Esophagus squamous epithelium (tissue), 5 donors: ENCODE results near the gene ZC3H18. TPM values are rescaled to one million over a fixed set of nuclear protein-coding genes. Genes with fewer than 3 reads are reported as not detected.

Source experiments
- DNase-seq: peaks from one replicate; lab custom pipeline; 2025; lab: John Stamatoyannopoulos, UW
- H3K27ac ChIP-seq, 4 donors: fragments of 200-600 bp; sonication (generic); one replicate each; pipeline ENCODE4 v1.5.1; 2016 to 2019; ENCODE audit warnings: mild to moderate bottlenecking in 1 of 4
- H3K27me3 ChIP-seq, 4 donors: fragments of 200-600 bp; sonication (generic); 1 replicate in 3 of 4; 2 replicates in 1 of 4; pipeline versions ENCODE4 v1.5.1 to v1.6.0; 2017 to 2021; ENCODE audit warnings: antibody characterized with exemption in 1 of 4
- H3K36me3 ChIP-seq, 3 donors: fragments of 200-600 bp; sonication (generic); one replicate each; pipeline ENCODE4 v1.5.1; 2016 to 2019
- H3K4me1 ChIP-seq, 3 donors: fragments of 200-600 bp; sonication (generic); one replicate each; pipeline ENCODE4 v1.5.1; 2017 to 2019
- H3K4me3 ChIP-seq, 4 donors: fragments of 200-600 bp; sonication (generic); 1 replicate in 3 of 4; 2 replicates in 1 of 4; pipeline ENCODE4 v1.5.1; 2016 to 2019; ENCODE audit warnings: mild to moderate bottlenecking in 2 of 4, moderate library complexity in 1 of 4
- H3K9me3 ChIP-seq, 3 donors: fragments of 200-600 bp; sonication (generic); one replicate each; pipeline ENCODE4 v1.5.1; 2016 to 2019
- CTCF ChIP-seq, 6 experiments: fragments of 450-650 bp in 4 of 6; fragments of 200-600 bp in 2 of 6; sonication (generic) in 2 of 6; IDR thresholded peaks; one replicate each; pipeline ENCODE4 v1.5.1; 2016 to 2019; ENCODE audit warnings: antibody characterized with exemption in 6 of 6, mild to moderate bottlenecking in 4 of 6, moderate library complexity in 4 of 6
- POLR2A ChIP-seq, 4 donors: fragments of 450-650 bp; IDR thresholded peaks; one replicate each; pipeline ENCODE4 v1.6.1; 2017; ENCODE audit warnings: antibody characterized with exemption in 4 of 4, mild to moderate bottlenecking in 4 of 4, moderate library complexity in 3 of 4
- WGBS, 2 donors: methylation state at CpG; one replicate each; pipeline ENCODE4 v1.1.5; 2018; 5-methylcytosine and 5-hydroxymethylcytosine counted together
- intact Hi-C: fragments of 100-400 bp; cut with DNase I; formaldehyde crosslinking; loops from one replicate; pipeline ENCODE4 v1.15.0; 2022
- total RNA-seq, 4 donors: library from RNA; depleted of rRNA; stranded (reverse); fragments of >200 nt; gene quantifications; one replicate each; pipeline ENCODE4 v1.1.0, GENCODE V29; 2016
- donor health status: DM: yes; HTN: yes; CAD: no.

The ZC3H18 gene
- total RNA-seq, 4 donors from 2014 or later: 15.4 to 27.3 (median 17.5) TPM

GRCh38 chr16:88552815-88553214 is 17.4 kb upstream of the ZC3H18 start:
- no peaks in the 10 kb centered on the region for H3K36me3 ChIP-seq
- intact Hi-C loops: no loop called here
- H3K4me1 ChIP-seq: peaks cover 0 to 5% (median 4%) of the 10 kb centered on the region in 3 donors
- H3K4me3 ChIP-seq: no peak overlapping the region
- WGBS, 2 donors: 70% methylated on average over 9 of the region's 13 CpGs; no CpG with 5 or more reads in 1 of the 2 donors
- DNase-seq: no peak
- peaks cover 0 to 66% (median 0%) of the 10 kb centered on the region in 4 donors for H3K27me3 ChIP-seq
- H3K9me3 ChIP-seq: no peaks in the 10 kb centered on the region
- TF ChIP-seq POLR2A (IDR thresholded peaks at IDR 0.05) (no peak), CTCF (IDR thresholded peaks at IDR 0.05) (no peak)
- H3K27ac ChIP-seq: no peak overlapping the region

GRCh38 chr16:88553739-88554138 is 16.5 kb upstream of the ZC3H18 start:
- intact Hi-C loops: no loop called here
- WGBS, 2 donors: 80 to 82% methylated on average over 14 to 15 of the region's 16 CpGs

GRCh38 chr16:88554711-88555264 is 15.4 kb upstream of the ZC3H18 start:
- WGBS, 2 donors: 57 to 69% methylated on average over 5 to 10 of the region's 15 CpGs
- intact Hi-C loops: no loop called here
- Histone ChIP-seq H3K27me3 (peaks cover 0 to 61% (median 0%) of the 10 kb centered on the region in 4 donors), H3K4me1 (peaks cover 0 to 11% (median 4%) of the 10 kb centered on the region in 3 donors), H3K36me3 (no peaks in the 10 kb centered on the region), H3K4me3 (no peak overlapping the region), H3K9me3 (no peaks in the 10 kb centered on the region), H3K27ac (no peak overlapping the region)
- TF ChIP-seq POLR2A (IDR thresholded peaks at IDR 0.05): no peak
- no peak for TF ChIP-seq CTCF (IDR thresholded peaks at IDR 0.05)
- no peak for DNase-seq

More at GRCh38 chr16:88553739-88554138, 16.5 kb upstream of the ZC3H18 start:
- no peak overlapping the region for H3K4me3 ChIP-seq
- H3K9me3 ChIP-seq: no peaks in the 10 kb centered on the region
- no peak for TF ChIP-seq POLR2A (IDR thresholded peaks at IDR 0.05)
- no peak overlapping the region for H3K27ac ChIP-seq
- H3K4me1 ChIP-seq: peaks cover 0 to 6% (median 4%) of the 10 kb centered on the region in 3 donors
- no peaks in the 10 kb centered on the region for H3K36me3 ChIP-seq
- peaks cover 0 to 65% (median 0%) of the 10 kb centered on the region in 4 donors for H3K27me3 ChIP-seq
- no peak for DNase-seq

GRCh38 chr16:88556294-88556988 is 13.8 kb upstream of the ZC3H18 start:
- peaks cover 0 to 6% (median 0%) of the 10 kb centered on the region in 3 donors for H3K4me1 ChIP-seq
- no peaks in the 10 kb centered on the region for H3K36me3 ChIP-seq
- WGBS, 2 donors: 70 to 79% methylated on average over 9 to 10 of the region's 15 CpGs
- intact Hi-C loops: no loop called here
- no peak overlapping the region for H3K27ac ChIP-seq
- H3K9me3 ChIP-seq: no peaks in the 10 kb centered on the region
- no peak overlapping the region for H3K4me3 ChIP-seq
- H3K27me3 ChIP-seq: peaks cover 0 to 70% (median 0%) of the 10 kb centered on the region in 4 donors
- no peak for DNase-seq
- TF ChIP-seq POLR2A (IDR thresholded peaks at IDR 0.05): no peak
- no peak for TF ChIP-seq CTCF (IDR thresholded peaks at IDR 0.05)

GRCh38 chr16:88558457-88559442 is 11.5 kb upstream of the ZC3H18 start:
- DNase-seq: no peak
- Histone ChIP-seq H3K27me3 (peaks cover 0 to 60% (median 0%) of the 10 kb centered on the region in 4 donors), H3K4me1 (peaks cover 0 to 15% (median 5%) of the 10 kb centered on the region in 3 donors), H3K9me3 (no peaks in the 10 kb centered on the region), H3K36me3 (no peaks in the 10 kb centered on the region), H3K27ac (no peak overlapping the region), H3K4me3 (no peak overlapping the region)
- 25 to 38% methylated on average over 11 to 19 of the region's 45 CpGs for WGBS, 2 donors
- TF ChIP-seq CTCF (IDR thresholded peaks at IDR 0.05) (peak in 4 of 6 experiments; percentile 26 to 43 (median 35)), POLR2A (IDR thresholded peaks at IDR 0.05) (no peak)
- intact Hi-C loops: no loop called here
